ENCODE measurements around the gene RCAN3. TPM values are rescaled to one million over a fixed set of nuclear protein-coding genes. Genes with fewer than 3 reads are reported as not detected.
"Not testable (repeated sequence)": the region's sequence is repeated elsewhere in the genome, so short reads cannot be mapped to it uniquely, and the experiment has no call there.

RCAN3 gene
- total RNA-seq, 1 donor: 11.7 TPM

- peak; percentile 57 for TF ChIP-seq CTCF (IDR thresholded peaks at IDR 0.05; ENCODE audit: insufficient read depth, low read depth, low read length)
- DNase-seq (ENCODE audit: low read depth): no peak
These were observed 24.4 kb downstream of the RCAN3 start for GRCh38 chr1:24526940-24527542.

GRCh38 chr1:24528744-24529143 lies 26.1 kb downstream of the RCAN3 start:
- no peak for DNase-seq (ENCODE audit: low read depth)
- no peak overlapping the region for H3K4me3 ChIP-seq (ENCODE audit: low read depth, low read length)
- TF ChIP-seq CTCF (IDR thresholded peaks at IDR 0.05; ENCODE audit: insufficient read depth, low read depth, low read length): no peak

More at GRCh38 chr1:24526940-24527542, 24.4 kb downstream of the RCAN3 start:
- H3K4me3 ChIP-seq (ENCODE audit: low read depth, low read length): no peak overlapping the region

- H3K4me3 ChIP-seq (ENCODE audit: low read depth, low read length); DNase-seq (ENCODE audit: low read depth): not testable (repeated sequence)
These were observed 26.7 kb downstream of the RCAN3 start for GRCh38 chr1:24529292-24529691.

GRCh38 chr1:24535021-24535424 lies 32.4 kb downstream of the RCAN3 start:
- DNase-seq (ENCODE audit: low read depth): no peak
- no peak for TF ChIP-seq CTCF (IDR thresholded peaks at IDR 0.05; ENCODE audit: insufficient read depth, low read depth, low read length)
- no peak overlapping the region for H3K4me3 ChIP-seq (ENCODE audit: low read depth, low read length)

- no peak for DNase-seq (ENCODE audit: low read depth)
- no peak for TF ChIP-seq CTCF (IDR thresholded peaks at IDR 0.05; ENCODE audit: insufficient read depth, low read depth, low read length)
- H3K4me3 ChIP-seq (ENCODE audit: low read depth, low read length): no peak overlapping the region
These were observed 33.1 kb downstream of the RCAN3 start for GRCh38 chr1:24535778-24536177.

- DNase-seq (ENCODE audit: low read depth): peak; percentile 79
- TF ChIP-seq CTCF (IDR thresholded peaks at IDR 0.05; ENCODE audit: insufficient read depth, low read depth, low read length): no peak
- H3K4me3 ChIP-seq (ENCODE audit: low read depth, low read length): no peak overlapping the region
These were observed 33.8 kb downstream of the RCAN3 start for GRCh38 chr1:24536391-24536840.

GRCh38 chr1:24540051-24540905 lies 37.6 kb downstream of the RCAN3 start:
- no peak for TF ChIP-seq CTCF (IDR thresholded peaks at IDR 0.05; ENCODE audit: insufficient read depth, low read depth, low read length)

More at GRCh38 chr1:24540051-24540905, 37.6 kb downstream of the RCAN3 start:
- no peak overlapping the region for H3K4me3 ChIP-seq (ENCODE audit: low read depth, low read length)
- no peak for DNase-seq (ENCODE audit: low read depth)

All from fibroblast of villous mesenchyme (primary cell).